Peyer's patch (tissue), 4 donors: Measurements from ENCODE around the gene CRNN. TPM values are rescaled to one million over a fixed set of nuclear protein-coding genes. Genes with fewer than 3 reads are reported as not detected.

Experiments used
- DNase-seq, 3 donors: peaks; one replicate each; pipeline ENCODE4 v3.0.0-alpha.2; 2017 to 2019
- H3K27ac ChIP-seq, 4 donors: fragments of 200-600 bp; sonication (generic); one replicate each; pipeline ENCODE4 v1.5.1; 2016 to 2019
- H3K27me3 ChIP-seq, 2 donors: fragments of 200-600 bp; sonication (generic); one replicate each; pipeline ENCODE4 v1.5.1; 2019
- H3K36me3 ChIP-seq, 3 donors: fragments of 200-600 bp; sonication (generic); one replicate each; pipeline ENCODE4 v1.5.1; 2016 to 2019
- H3K4me1 ChIP-seq, 4 donors: fragments of 200-600 bp; sonication (generic); one replicate each; pipeline ENCODE4 v1.5.1; 2016 to 2019
- H3K4me3 ChIP-seq, 4 donors: fragments of 200-600 bp; sonication (generic); 1 replicate in 3 of 4; 2 replicates in 1 of 4; pipeline ENCODE4 v1.5.1; 2016 to 2019; ENCODE audit warnings: mild to moderate bottlenecking in 1 of 4
- H3K9me3 ChIP-seq, 4 donors: fragments of 200-600 bp; sonication (generic); one replicate each; pipeline ENCODE4 v1.5.1; 2016 to 2019; ENCODE audit warnings: mild to moderate bottlenecking in 1 of 4
- CTCF ChIP-seq, 6 experiments: fragments of 450-650 bp in 4 of 6; fragments of 200-600 bp in 2 of 6; sonication (generic) in 1 of 6; IDR thresholded peaks; one replicate each; pipeline ENCODE4 v1.5.1; 2017 to 2019; ENCODE audit warnings: antibody characterized with exemption in 6 of 6, mild to moderate bottlenecking in 3 of 6, moderate library complexity in 1 of 6
- POLR2A ChIP-seq, 2 donors: fragments of 450-650 bp; IDR thresholded peaks; one replicate each; pipeline ENCODE4 v1.5.1; 2017; ENCODE audit warnings: antibody characterized with exemption in 2 of 2, mild to moderate bottlenecking in 2 of 2, moderate library complexity in 2 of 2
- small RNA-seq, 2 donors: library from RNA; depleted of rRNA; stranded (forward); fragments of <200 nt; gene quantifications; one replicate each; pipeline ENCODE3, GENCODE V24; 2016
- total RNA-seq, 4 donors: library from RNA; depleted of rRNA; stranded (reverse); fragments of >200 nt; gene quantifications; one replicate each; pipeline ENCODE4 v1.1.0, GENCODE V29; 2016

CRNN gene
- total RNA-seq, 4 donors from 2014 or later = 0.67 TPM; not detected in 3

GRCh38 chr1:152367436-152367835 lies 46.6 kb downstream of the CRNN start:
- no peaks in the 10 kb centered on the region for H3K9me3 ChIP-seq
- no peak for DNase-seq
- H3K36me3 ChIP-seq = no peaks in the 10 kb centered on the region
- no peak for TF ChIP-seq CTCF (IDR thresholded peaks at IDR 0.05)
- TF ChIP-seq POLR2A (IDR thresholded peaks at IDR 0.05) = no peak
- H3K27me3 ChIP-seq = no peaks in the 10 kb centered on the region
- no peak overlapping the region for H3K27ac ChIP-seq
- no peak overlapping the region for H3K4me3 ChIP-seq
- H3K4me1 ChIP-seq = no peaks in the 10 kb centered on the region

- no peak for DNase-seq
- no peaks in the 10 kb centered on the region for H3K27me3 ChIP-seq
- H3K4me1 ChIP-seq = no peaks in the 10 kb centered on the region
- TF ChIP-seq CTCF (IDR thresholded peaks at IDR 0.05) (no peak), POLR2A (IDR thresholded peaks at IDR 0.05) (no peak)
- no peak within 1 kb of the TSS for H3K27ac ChIP-seq
- H3K4me3 ChIP-seq = no peak within 1 kb of the TSS
- no peaks in the 10 kb centered on the region for H3K9me3 ChIP-seq
- H3K36me3 ChIP-seq = no peaks in the 10 kb centered on the region
Observed at GRCh38 chr1:152359906-152360305, 54.2 kb downstream of the CRNN start, which contains the start of gene FLG2. FLG2 (minus strand) TSS chr1:152360006; CDS start chr1:152358884, 1,122 bp downstream.

Small RNAs within 50 kb of the gene (small RNA-seq; reads per million reads assigned to genes)
- 0 reads per million in 2 donors for gene HMGN3P1

Other genes with a start within 250 kb of the CRNN start
- not detected for gene HRNR, start 190.1 kb downstream of the CRNN start, total RNA-seq
- gene FLG, start 89.0 kb downstream of the CRNN start, total RNA-seq = under 1 TPM; under 0.01 to 0.83 (median 0.23) TPM
- 1 to 10 TPM in 1 of 4 donors, under 1 TPM in 3; 0.13 to 1.7 (median 0.23) TPM for gene FLG2, start 54.3 kb downstream of the CRNN start, total RNA-seq
- gene LCE5A, start 96.5 kb upstream of the CRNN start, total RNA-seq = not detected
- not detected for gene CRCT1, start 100.2 kb upstream of the CRNN start, total RNA-seq
- gene LCE3E, start 152.5 kb upstream of the CRNN start, total RNA-seq = not detected
- gene LCE3D, start 166.3 kb upstream of the CRNN start, total RNA-seq = not detected
- not detected for gene LCE3C, start 186.0 kb upstream of the CRNN start, total RNA-seq
- not detected for gene LCE3B, start 199.5 kb upstream of the CRNN start, total RNA-seq
- not detected for gene LCE3A, start 208.8 kb upstream of the CRNN start, total RNA-seq
- gene LCE2D, start 249.1 kb upstream of the CRNN start, total RNA-seq = not detected